Astrocyte (in vitro differentiated cells and primary cell): Measurements from ENCODE around the gene HOXD11. TPM values are rescaled to one million over a fixed set of nuclear protein-coding genes. Genes with fewer than 3 reads are reported as not detected.
A peak's percentile ranks its signal among the peaks of the same experiment; 100 is the strongest.

Experiments used
- DNase-seq: peaks from one replicate; pipeline ENCODE4 v3.0.0-alpha.2; 2010; ENCODE audit warnings: low read depth
- FAIRE-seq: peaks from 2 replicates; lab custom pipeline; 2011; peaks lifted over from hg19 to GRCh38; lab: Jason Lieb, UNC
- H2AFZ ChIP-seq: 2 replicates; pipeline ENCODE4 v1.6.0; 2012; ENCODE audit warnings: low read depth, low read length, inconsistent platforms
- H3K27ac ChIP-seq: 2 replicates; pipeline ENCODE4 v1.5.1; 2011; ENCODE audit warnings: low read depth, low read length, inconsistent platforms
- H3K27me3 ChIP-seq: 2 replicates; pipeline ENCODE4 v1.6.0; 2011; ENCODE audit warnings: low read length, inconsistent platforms; ENCODE audit not compliant: insufficient read depth
- H3K36me3 ChIP-seq: 2 replicates; pipeline ENCODE4 v1.5.1; 2011; ENCODE audit warnings: low read length, inconsistent platforms; ENCODE audit not compliant: insufficient read depth
- H3K4me1 ChIP-seq: 2 replicates; pipeline ENCODE4 v1.5.1; 2011; ENCODE audit warnings: low read length, inconsistent platforms; ENCODE audit not compliant: insufficient read depth
- H3K4me2 ChIP-seq: 2 replicates; pipeline ENCODE4 v1.6.0; 2012; ENCODE audit warnings: low read length, inconsistent platforms
- H3K4me3 ChIP-seq: 2 replicates; pipeline ENCODE4 v1.5.1; 2011; ENCODE audit warnings: low read depth, mild to moderate bottlenecking, low read length, inconsistent platforms; ENCODE audit not compliant: insufficient read depth
- H3K79me2 ChIP-seq: 2 replicates; pipeline ENCODE4 v1.6.0; 2012; ENCODE audit warnings: mild to moderate bottlenecking, low read length, inconsistent platforms; ENCODE audit not compliant: insufficient read depth
- H3K9ac ChIP-seq: 2 replicates; pipeline ENCODE4 v1.6.0; 2012; ENCODE audit warnings: mild to moderate bottlenecking, low read length, inconsistent platforms
- H3K9me3 ChIP-seq: 2 replicates; pipeline ENCODE4 v1.5.1; 2012; ENCODE audit warnings: low read depth, mild to moderate bottlenecking, low read length, inconsistent platforms; ENCODE audit not compliant: insufficient read depth
- H4K20me1 ChIP-seq: 2 replicates; pipeline ENCODE4 v1.6.0; 2012; ENCODE audit warnings: low read length, inconsistent platforms; ENCODE audit not compliant: insufficient read depth
- H3K27ac Mint-ChIP-seq: one replicate; pipeline ENCODE4 v1.8.0; 2021; ENCODE audit warnings: mild to moderate bottlenecking, mixed read lengths; ENCODE audit not compliant: unreplicated experiment
- H3K27me3 Mint-ChIP-seq: one replicate; pipeline ENCODE4 v1.8.0; 2021; ENCODE audit warnings: low read depth, mixed read lengths; ENCODE audit not compliant: unreplicated experiment
- H3K36me3 Mint-ChIP-seq: one replicate; pipeline ENCODE4 v1.8.0; 2021; ENCODE audit warnings: low read depth, mixed read lengths; ENCODE audit not compliant: unreplicated experiment
- H3K4me1 Mint-ChIP-seq: one replicate; pipeline ENCODE4 v1.8.0; 2021; ENCODE audit warnings: low read depth, mixed read lengths; ENCODE audit not compliant: unreplicated experiment
- H3K4me3 Mint-ChIP-seq: one replicate; pipeline ENCODE4 v1.8.0; 2021; ENCODE audit warnings: mild to moderate bottlenecking, moderate library complexity, mixed read lengths; ENCODE audit not compliant: unreplicated experiment
- H3K9me3 Mint-ChIP-seq: one replicate; pipeline ENCODE4 v1.8.0; 2021; ENCODE audit warnings: mild to moderate bottlenecking, mixed read lengths; ENCODE audit not compliant: unreplicated experiment
- CTCF ChIP-seq: IDR thresholded peaks from 2 replicates; pipeline ENCODE4 v1.5.1; 2011; ENCODE audit warnings: low read depth, mild to moderate bottlenecking, inconsistent platforms, low read length, moderate library complexity; ENCODE audit not compliant: insufficient read depth
- EZH2 ChIP-seq: IDR thresholded peaks from 2 replicates; pipeline ENCODE4 v1.6.1; 2012; ENCODE audit warnings: mild to moderate bottlenecking, low read length, inconsistent platforms; ENCODE audit not compliant: insufficient read depth
- total RNA-seq: library from RNA; stranded (reverse); gene quantifications from 2 replicates; pipeline ENCODE4 v1.2.1, GENCODE V29; 2021

HOXD11 gene
- total RNA-seq, 1 donor from 2014 or later: not detected

GRCh38 chr2:176072951-176073904, 33.9 kb upstream of the HOXD11 start:
- no peak overlapping the region for H3K4me2 ChIP-seq
- H3K36me3 ChIP-seq: no peaks in the 10 kb centered on the region
- no peaks in the 10 kb centered on the region for H3K36me3 Mint-ChIP-seq
- peaks cover 94% of the 10 kb centered on the region for H3K27me3 Mint-ChIP-seq
- no peak overlapping the region for H2AFZ ChIP-seq
- no peak overlapping the region for H3K27ac Mint-ChIP-seq
- H3K4me3 ChIP-seq: no peak overlapping the region
- H3K9me3 ChIP-seq: peaks cover 10% of the 10 kb centered on the region
- no peak for TF ChIP-seq CTCF
- peak; percentile 63 for TF ChIP-seq EZH2
- no peaks in the 10 kb centered on the region for H3K4me1 ChIP-seq
- no peaks in the 10 kb centered on the region for H3K4me1 Mint-ChIP-seq
- no peak for FAIRE-seq
- H3K27ac ChIP-seq: no peak overlapping the region
- H3K27me3 ChIP-seq: peaks cover 90% of the 10 kb centered on the region
- no peak overlapping the region for H3K9ac ChIP-seq
- no peak for DNase-seq
- peaks cover 23% of the 10 kb centered on the region for H3K9me3 Mint-ChIP-seq
- no peak overlapping the region for H3K4me3 Mint-ChIP-seq
- no peaks in the 10 kb centered on the region for H3K79me2 ChIP-seq
- H4K20me1 ChIP-seq: no peaks in the 10 kb centered on the region

- Histone ChIP-seq H4K20me1 (no peaks in the 10 kb centered on the region), H3K27me3 (peaks cover 90% of the 10 kb centered on the region), H3K36me3 (no peaks in the 10 kb centered on the region), H3K4me3 (no peak overlapping the region), H3K27ac (no peak overlapping the region), H2AFZ (no peak overlapping the region), H3K9me3 (peaks cover 10% of the 10 kb centered on the region), H3K9ac (no peak overlapping the region), H3K4me2 (no peak overlapping the region), H3K79me2 (no peaks in the 10 kb centered on the region), H3K4me1 (no peaks in the 10 kb centered on the region)
- H3K27me3 Mint-ChIP-seq: peaks cover 91% of the 10 kb centered on the region
- peaks cover 5% of the 10 kb centered on the region for H3K4me1 Mint-ChIP-seq
- DNase-seq: no peak
- peaks cover 4% of the 10 kb centered on the region for H3K36me3 Mint-ChIP-seq
- no peak for TF ChIP-seq CTCF
- peak; percentile 14 for TF ChIP-seq EZH2
- no peak overlapping the region for H3K4me3 Mint-ChIP-seq
- H3K9me3 Mint-ChIP-seq: peaks cover 25% of the 10 kb centered on the region
- no peak for FAIRE-seq
- no peak overlapping the region for H3K27ac Mint-ChIP-seq
Observed at GRCh38 chr2:176074919-176075425, 32.1 kb upstream of the HOXD11 start.

GRCh38 chr2:176075481-176075880, 31.6 kb upstream of the HOXD11 start:
- H3K4me2 ChIP-seq: no peak overlapping the region
- TF ChIP-seq EZH2: peak; percentile 36
- no peak for TF ChIP-seq CTCF
- Mint-ChIP-seq H3K27ac (no peak overlapping the region), H3K4me1 (peaks cover 5% of the 10 kb centered on the region), H3K27me3 (peaks cover 86% of the 10 kb centered on the region), H3K4me3 (no peak overlapping the region), H3K36me3 (peaks cover 4% of the 10 kb centered on the region), H3K9me3 (peaks cover 20% of the 10 kb centered on the region)
- H3K27ac ChIP-seq: no peak overlapping the region
- H3K9ac ChIP-seq: no peak overlapping the region
- no peak overlapping the region for H3K4me3 ChIP-seq
- H3K27me3 ChIP-seq: peaks cover 85% of the 10 kb centered on the region
- peaks cover 10% of the 10 kb centered on the region for H3K9me3 ChIP-seq
- H4K20me1 ChIP-seq: no peaks in the 10 kb centered on the region
- H3K36me3 ChIP-seq: no peaks in the 10 kb centered on the region
- no peak for DNase-seq
- H3K4me1 ChIP-seq: peaks cover 2% of the 10 kb centered on the region
- FAIRE-seq: no peak
- no peaks in the 10 kb centered on the region for H3K79me2 ChIP-seq
- H2AFZ ChIP-seq: no peak overlapping the region
